HG03354 (cell line): ENCODE measurements around the gene FBXO45.
"Not testable (repeated sequence)": the region's sequence is repeated elsewhere in the genome, so short reads cannot be mapped to it uniquely, and the experiment has no call there.

Experiments used
- ATAC-seq: cut with Tn5 transposase; IDR thresholded peaks from one replicate; pipeline ENCODE4 v1.9.1; 2021; ENCODE audit warnings: mild to moderate bottlenecking; ENCODE audit not compliant: unreplicated experiment, poor library complexity, severe bottlenecking

Gene FBXO45

DNA sequence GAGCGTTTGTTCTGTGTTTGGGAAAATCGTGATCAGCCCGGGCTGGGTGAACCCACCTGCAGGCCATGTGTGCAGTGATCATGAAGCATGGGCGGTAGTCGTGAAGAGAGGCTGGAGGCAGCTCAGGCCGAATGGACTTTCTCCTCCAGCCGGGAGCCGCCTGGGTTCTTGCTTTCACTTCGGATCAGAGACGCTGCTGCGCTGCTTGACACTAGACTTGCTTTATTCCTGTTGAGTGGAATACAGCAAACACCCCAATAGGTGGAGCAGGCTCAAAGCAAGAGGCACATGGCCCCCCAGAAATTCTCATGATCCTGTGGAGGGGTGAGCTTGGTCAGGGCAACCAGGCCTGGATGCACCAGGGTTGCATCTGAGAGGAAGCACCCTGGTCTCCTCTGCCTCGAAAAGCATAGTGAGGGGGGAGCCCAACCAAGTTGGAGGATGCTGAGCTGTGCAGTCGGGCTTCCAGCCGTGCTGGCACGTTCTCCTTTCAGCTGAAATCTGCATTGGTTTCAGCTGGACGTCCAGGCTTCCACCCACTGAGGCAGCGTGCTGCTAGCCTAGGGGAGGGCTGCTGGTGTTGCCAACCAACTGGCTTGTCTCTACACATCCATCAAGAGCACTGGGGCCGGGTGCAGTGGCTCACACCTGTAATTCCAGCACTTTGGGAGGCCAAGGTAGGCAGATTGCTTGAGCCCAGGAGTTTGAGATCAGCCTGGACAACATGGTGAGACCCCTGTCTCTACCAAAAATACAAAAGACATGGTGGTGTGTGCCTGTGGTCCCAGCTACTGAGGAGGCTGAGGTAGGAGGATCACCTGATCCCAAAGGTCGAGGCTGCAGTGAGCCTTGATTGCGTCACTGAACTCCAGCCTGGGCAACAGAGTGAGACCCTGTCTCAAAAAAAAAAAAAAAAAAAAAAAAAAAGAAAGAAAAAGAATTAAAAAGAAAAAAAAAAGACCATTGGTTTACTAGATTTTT, 68.2 kb downstream of the FBXO45 start:
- no peak for ATAC-seq

DNA sequence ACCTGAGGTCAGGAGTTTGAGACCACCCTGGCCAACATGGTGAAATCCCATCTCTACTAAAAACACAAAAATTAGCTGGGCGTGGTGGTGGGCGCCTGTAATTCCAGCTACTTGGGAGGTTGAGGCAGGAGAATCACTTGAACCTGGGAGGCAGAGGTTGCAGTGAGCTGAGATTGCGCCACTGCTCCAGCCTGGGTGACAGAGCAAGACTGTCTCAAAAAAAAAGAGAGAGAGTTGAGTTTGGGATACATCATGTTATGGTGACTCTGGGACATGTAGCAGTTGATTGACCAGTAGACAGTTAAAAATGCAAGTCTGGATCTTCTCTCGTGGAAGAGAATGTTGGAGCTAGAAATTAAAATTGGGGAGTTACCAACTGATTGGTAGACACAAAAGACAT, 69.5 kb downstream of the FBXO45 start:
- not testable (repeated sequence) for ATAC-seq
